GM12872 (cell line): ENCODE results near the gene DEK.

ENCODE experiments used
- TF ChIP-seq, protein P1 (sequence below): IDR thresholded peaks from 3 replicates; pipeline ENCODE4 v1.5.1; 2011; ENCODE audit warnings: low read depth, mild to moderate bottlenecking, low read length, moderate library complexity; ENCODE audit not compliant: insufficient read depth

The DEK gene

GRCh38 chr6:18276610-18277236 is 12.4 kb upstream of the DEK start:
- TF ChIP-seq, protein P1, sequence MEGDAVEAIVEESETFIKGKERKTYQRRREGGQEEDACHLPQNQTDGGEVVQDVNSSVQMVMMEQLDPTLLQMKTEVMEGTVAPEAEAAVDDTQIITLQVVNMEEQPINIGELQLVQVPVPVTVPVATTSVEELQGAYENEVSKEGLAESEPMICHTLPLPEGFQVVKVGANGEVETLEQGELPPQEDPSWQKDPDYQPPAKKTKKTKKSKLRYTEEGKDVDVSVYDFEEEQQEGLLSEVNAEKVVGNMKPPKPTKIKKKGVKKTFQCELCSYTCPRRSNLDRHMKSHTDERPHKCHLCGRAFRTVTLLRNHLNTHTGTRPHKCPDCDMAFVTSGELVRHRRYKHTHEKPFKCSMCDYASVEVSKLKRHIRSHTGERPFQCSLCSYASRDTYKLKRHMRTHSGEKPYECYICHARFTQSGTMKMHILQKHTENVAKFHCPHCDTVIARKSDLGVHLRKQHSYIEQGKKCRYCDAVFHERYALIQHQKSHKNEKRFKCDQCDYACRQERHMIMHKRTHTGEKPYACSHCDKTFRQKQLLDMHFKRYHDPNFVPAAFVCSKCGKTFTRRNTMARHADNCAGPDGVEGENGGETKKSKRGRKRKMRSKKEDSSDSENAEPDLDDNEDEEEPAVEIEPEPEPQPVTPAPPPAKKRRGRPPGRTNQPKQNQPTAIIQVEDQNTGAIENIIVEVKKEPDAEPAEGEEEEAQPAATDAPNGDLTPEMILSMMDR = no peak

DNA sequence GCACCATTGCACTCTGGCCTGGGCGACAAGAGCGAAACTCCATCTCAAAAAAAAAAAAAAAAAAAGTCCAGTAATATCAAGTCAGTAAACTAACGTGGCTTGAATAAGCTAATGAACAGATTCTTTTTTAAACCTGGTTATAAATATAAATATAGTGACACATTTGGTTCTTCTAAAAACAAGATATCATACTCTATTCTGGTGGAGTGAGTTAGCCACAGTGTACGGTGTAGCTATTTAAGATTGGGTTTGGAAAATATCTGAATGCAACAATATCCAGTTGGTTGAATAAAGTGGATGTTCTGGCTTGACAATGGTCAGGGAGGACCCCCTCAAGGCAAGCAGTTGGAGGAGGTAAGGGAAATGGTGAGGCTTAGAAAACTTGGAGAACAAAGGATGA is 5.9 kb upstream of the DEK start:
- TF ChIP-seq, protein P1 = no peak

DNA sequence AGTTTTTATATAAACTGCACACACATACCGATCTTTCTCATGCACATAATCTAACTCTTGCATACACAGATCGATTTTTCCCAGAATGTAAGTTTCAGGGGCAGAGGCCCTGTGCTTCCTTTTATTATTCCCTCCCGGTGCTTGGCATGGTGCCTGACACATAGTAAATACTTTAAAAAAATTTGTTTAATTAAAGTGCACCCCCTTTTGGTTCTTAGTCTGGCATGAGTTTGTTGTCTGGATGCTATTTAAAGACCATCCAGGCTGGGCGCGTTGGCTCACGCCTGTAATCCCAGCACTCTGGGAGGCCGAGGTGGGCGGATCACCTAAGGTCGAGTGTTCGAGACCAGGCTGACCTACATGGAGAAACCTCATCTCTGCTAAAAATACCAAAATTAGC is 5.4 kb upstream of the DEK start:
- TF ChIP-seq, protein P1 = no peak

- TF ChIP-seq, protein P1 = no peak
Observed at GRCh38 chr6:18269253-18269652, 4.9 kb upstream of the DEK start.

- TF ChIP-seq, protein P1 = no peak
Observed at GRCh38 chr6:18268066-18268465, 3.7 kb upstream of the DEK start.

- TF ChIP-seq, protein P1 = no peak
Observed at GRCh38 chr6:18266523-18266912, 2.2 kb upstream of the DEK start.

DNA sequence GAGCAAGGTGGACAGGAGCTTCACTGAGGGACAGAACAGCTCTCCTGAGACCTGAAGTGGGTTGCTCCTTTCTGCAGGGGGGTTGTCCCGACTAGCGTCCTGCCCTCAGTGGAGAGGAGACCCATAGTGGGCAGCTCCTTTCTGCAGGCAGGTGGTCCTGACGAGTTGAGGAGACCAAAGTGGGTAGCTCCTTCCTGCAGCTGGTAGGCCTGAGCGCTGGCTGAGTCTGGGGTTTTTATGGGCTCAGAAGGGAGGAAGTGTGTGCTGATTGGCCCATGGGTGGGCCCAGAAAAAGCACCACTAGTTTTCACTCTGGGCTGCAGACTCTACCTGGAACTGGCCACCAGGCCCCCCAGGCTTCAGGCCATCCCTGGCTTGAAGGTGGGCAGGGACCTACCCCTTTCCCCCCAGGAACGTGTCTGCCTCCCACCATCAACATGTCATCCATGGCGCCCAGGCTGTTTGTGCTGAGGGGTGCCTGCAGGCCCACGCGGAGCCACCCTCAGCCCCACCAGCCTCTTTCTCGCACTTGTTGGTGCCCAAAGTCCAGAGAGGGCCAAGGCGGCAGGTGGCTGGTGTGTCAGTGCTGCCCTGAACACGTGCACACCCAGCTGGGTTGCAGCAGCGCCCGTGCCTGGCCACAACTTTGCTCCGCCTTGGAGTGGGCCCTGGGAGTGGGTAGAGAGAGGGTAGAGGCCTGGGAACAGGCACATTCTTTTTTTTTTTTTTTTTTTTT is 1.6 kb upstream of the DEK start:
- TF ChIP-seq, protein P1 = no peak
